Measurements from ENCODE around the gene PGK2.

PGK2 gene

GRCh38 chr6:49736017-49736508 lies 51.0 kb downstream of the PGK2 start:
- DNase-seq (ENCODE audit: low read depth in 2 of 2), result no peak

Data from activated CD4-positive, alpha-beta T cell treated with anti-CD3 and anti-CD28 coated beads for 24 hours (primary cell).